Embryonic facial prominence (tissue), 1 donor: ENCODE data around the gene CMC4.
A peak's percentile ranks its signal among the peaks of the same experiment; 100 is the strongest.

Source experiments
- DNase-seq: peaks from one replicate; pipeline ENCODE4 v3.0.0-alpha.2; 2016; ENCODE audit errors: extremely low spot score

CMC4 gene

GRCh38 chrX:155053656-155054055, 17.3 kb downstream of the CMC4 start:
- no peak for DNase-seq

DNA sequence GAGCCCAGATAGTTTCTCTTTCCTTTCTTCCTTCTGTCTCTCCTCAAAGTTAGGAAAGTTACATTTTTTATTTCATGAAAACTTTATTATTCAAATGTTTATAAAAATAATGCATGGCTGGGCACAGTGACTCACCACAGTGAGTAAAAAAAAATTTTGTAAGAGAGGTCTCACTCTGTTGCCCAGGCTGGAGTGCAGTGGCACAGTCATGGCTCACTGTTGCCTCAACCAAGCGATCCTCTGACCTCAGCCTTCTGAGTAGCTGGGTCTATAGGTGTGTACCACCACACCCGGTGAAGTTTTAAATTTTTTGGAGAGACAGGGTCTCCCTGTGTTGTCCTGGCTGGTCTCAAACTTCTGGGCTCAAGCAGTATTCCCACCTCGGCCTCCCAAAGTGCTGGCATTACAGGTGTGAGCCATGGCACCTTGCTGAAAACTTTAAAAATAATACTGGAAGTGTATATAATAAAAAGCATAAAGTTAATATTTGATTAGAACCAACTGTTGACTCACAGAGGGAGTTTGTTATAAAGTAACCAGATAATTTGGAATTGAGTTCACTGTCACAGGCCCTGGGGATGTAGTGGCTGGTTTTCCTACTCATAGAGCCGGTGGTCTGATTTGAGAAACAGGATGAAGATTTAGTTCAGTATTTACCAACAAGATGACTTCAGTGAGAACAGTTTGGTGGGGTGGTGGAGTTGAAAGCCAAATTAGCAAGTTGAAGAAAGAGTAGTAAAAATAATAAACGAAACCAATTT, 18.0 kb downstream of the CMC4 start:
- DNase-seq: no peak

DNA sequence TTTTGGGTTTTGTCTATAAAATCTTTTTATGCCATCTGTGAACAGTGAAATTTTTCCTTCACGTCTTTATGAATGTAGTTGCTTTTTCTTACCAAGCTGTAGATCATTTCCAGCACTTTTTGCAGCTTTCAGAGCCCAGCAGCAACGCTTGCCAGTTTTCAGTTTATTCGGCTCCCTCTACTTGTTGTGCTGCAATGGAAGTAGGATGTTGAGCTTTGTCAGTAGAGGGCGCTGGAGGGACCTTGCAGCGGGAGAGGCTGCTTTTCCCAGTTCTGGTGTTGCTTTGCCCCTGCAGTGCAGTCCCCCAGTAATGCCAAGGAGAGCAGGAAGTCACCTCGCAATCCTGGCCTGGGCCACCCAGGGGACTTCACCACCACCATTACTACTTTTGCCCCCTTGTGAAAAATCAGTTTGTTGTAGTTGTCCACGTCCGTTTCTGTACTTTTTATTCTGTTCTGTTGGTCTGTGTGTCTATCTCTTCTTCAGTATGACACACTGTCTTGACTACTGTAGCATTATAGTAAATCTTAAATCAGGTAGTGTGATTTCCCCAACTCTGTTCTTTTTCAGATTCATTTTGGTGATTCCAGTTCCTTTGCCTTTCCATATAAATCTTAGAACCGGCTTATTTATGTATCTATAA, 21.8 kb downstream of the CMC4 start:
- no peak for DNase-seq

DNA sequence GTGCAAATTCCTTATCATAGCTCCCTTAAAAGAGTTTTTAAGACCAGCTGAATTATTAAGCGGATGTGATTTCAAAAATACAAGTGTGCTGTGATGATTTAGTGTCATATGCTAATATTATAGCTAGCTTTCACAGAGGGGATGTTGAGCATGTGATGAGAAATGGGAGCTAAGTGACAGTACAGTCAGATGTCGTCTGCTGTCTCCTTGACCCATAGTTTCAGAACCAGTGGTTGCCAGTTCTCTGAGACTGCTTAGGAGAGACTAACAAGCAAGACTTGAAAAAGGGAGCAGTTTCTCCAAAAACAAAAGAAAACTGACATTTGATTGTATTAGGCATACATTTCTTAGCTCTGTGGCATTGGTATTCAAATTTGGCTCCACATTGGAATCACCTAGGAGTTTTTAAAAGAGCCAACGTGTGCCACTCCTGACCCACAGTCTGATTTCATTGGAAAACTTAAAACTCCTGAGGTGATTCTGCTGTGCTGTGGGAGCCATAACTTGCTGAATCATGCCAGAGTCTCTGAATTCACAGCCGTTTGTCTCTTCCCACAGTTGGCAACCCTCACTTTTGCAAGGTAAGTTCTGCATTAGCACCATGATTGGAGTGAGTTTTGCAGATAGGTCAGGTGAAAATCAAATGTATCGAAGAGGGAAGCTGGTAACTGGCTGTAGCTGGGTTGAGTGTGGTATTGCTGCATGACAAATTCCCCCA, 24.0 kb downstream of the CMC4 start:
- DNase-seq: no peak

GRCh38 chrX:155046129-155046810, 24.7 kb downstream of the CMC4 start:
- DNase-seq: no peak

DNA sequence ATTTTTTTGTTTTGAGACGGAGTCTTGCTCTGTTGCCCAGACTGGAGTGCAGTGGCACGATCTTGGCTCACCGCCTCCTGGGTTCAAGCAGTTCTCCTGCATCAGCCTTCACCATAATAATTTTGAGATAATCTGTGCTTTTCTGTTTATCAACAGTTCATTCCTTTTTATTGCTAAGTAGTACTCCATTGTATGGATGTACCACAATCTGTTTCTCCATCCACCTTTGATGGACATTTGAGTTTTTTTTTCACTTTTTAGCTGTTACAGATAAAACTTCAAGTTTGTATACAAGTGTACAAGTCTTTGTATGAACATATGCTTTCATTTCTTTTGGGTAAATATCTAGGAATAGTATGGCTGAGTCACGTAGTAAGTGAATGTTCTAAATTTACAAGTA, 35.2 kb downstream of the CMC4 start:
- no peak for DNase-seq

- no peak for DNase-seq
These were observed 39.3 kb downstream of the CMC4 start for GRCh38 chrX:155031657-155032056.

DNA sequence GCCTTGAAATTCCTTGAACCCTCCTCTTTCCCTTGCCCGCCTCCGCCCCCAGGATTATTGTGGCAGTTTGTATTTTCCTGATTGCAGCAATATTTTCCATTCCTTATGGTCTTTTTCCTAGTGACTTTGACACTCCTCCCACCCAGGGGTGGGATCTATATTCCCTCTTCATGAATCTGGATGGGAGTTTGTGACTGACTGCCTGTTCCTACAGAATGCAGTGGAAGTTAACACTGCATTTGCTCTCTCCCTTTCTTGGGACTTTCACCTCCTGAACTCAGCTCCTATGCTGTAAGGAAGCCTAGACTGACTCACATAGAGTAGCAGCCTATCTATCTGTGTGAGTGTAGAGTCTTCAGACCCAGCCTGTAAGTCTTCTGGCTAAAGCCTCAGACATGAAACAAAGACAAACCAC, 42.1 kb downstream of the CMC4 start:
- no peak for DNase-seq

- no peak for DNase-seq
These were observed 42.8 kb downstream of the CMC4 start for GRCh38 chrX:155028129-155028528.

DNA sequence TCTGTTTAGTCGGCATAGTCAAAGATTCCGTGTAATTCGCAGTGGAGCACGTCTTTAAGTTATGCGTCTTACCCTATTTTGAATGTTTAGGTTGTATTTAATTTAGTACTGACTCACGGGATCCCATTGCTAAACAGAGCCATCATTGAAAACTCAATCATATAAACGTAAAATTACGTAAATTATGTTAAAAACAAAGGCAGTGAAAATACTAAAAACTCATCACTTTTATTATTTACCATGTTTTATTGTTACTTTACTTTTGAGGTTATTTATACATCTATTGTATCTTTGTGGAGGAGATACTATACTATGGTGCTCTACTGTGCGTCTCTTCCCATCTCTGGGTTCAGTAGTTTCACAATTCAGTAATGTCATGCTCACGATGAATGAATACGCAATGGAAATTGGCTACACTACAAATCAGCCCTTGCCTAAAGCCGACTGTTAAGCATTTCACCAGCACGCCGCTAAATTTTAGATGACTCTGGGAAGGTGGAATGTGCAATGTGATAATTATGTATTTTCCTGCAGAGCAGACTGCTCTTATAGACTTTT, 43.3 kb downstream of the CMC4 start:
- peak; percentile 7 for DNase-seq

DNA sequence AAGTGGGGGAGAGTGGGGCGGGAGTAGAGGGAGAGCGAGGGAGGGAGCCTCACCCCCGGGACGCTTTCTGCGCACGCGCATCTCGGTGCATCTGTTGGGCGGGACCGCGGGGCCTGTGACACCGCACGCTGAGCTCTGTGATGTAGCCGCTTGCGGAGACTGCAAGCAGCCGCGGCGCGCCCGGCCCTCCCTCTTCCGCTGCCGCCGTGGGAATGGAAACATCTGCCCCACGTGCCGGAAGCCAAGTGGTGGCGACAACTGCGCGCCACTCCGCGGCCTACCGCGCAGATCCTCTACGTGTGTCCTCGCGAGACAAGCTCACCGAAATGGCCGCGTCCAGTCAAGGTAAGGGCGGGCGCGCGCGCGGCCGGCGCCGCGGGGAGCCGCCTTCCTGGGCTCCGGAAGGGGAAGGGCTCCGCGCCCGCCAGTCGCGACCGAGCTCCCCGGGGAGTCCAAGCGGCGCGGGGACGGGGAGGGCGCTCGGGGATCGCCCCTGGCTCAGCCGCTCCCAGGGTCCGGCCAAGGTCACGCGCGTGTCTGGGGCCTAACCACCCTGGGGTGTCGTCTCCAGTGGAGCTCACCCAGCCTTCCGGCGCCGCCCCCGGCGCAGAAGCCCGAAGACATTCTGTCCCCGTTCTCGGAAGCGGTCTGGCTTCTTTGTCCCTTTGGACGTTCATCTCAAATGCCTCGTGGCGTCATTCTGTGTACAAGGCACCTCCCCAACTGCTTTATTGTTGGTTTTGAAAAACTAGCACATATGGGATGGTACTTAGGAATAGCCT, 44.0 kb downstream of the CMC4 start, which contains the start of gene FUNDC2:
Gene FUNDC2, plus strand, starts transcription at position 118 of the 782 bp plus-strand sequence. Its CDS starts 95 bp downstream, at position 213.
- peak; percentile 77 for DNase-seq

GRCh38 chrX:155026420-155026726, 44.6 kb downstream of the CMC4 start:
- DNase-seq: no peak

DNA sequence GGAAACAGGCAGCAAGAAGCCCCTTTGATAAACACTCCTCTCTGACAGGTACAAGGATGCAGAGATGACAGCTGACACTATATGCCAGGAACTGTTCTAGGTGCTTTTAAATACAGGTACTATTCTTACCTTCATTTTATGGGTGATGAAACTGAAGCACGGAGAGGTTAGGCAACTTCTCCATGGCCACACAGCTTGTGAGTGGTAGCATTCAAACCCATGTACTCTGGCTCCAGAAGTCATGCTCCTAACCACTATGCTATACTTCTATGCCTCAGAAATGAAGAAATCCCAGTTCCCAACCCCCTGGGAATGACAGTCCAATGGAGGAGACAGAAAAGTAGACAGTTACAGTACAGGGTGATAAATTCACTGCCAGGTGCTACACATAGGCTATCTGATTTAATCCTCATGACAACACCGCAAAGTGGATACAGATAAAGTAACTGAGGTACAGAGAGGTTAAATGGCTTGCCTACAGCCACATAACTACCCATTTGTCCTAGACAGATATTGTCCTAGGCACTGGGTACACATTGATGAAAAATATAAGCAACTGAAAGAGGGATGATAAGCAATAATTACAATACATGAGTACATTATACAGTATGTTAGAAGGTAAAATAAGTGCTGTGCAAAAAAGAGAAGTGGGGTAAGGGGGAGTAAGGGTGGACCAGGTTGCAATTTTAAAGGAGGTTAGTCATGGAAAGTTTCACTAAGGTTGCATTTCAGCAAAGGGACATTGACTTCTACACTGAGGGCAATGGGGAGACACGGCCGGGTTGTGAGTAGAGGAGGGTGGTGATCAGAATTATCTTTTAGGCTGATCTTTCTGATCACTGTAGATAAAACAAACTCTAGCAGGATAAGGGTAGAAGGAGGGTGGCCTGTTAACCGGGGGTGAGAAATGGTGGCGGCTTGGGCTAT, 46.8 kb downstream of the CMC4 start:
- no peak for DNase-seq

DNA sequence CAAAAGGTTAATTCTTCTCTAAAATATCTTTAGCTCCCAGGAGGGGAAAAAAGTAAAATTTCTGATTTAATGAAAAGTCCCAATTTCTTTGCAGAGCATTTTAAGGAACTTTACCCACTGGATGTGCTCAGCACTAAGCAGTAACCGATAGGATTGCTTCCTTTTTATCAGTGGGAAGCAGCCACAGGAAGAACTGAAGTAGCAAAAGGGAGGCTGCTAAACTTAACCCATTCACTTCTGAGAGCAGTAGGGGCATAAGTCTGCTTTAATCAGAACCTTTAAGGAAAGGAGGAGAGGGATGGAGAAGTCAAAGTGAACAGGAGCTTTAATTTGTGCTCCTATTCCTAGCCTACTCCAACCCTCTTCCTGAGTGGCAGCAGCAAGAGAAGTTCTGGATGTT, 48.4 kb downstream of the CMC4 start, which contains the start of gene F8:
Gene F8, minus strand, starts transcription at position 139 of the 400 bp plus-strand sequence. CDS start 171 bp downstream, outside the sequence.
- DNase-seq: no peak

GRCh38 chrX:155020591-155020990, 50.3 kb downstream of the CMC4 start:
- DNase-seq: no peak
